IPS-NIHi11 (cell line): ENCODE measurements around the gene NLGN2.

Source experiments
- DNase-seq: peaks from one replicate; pipeline ENCODE4 v3.0.0; 2012; ENCODE audit warnings: mixed read lengths, low spot score

NLGN2 gene

GRCh38 chr17:7466318-7466638 lies 58.6 kb downstream of the NLGN2 start:
- no peak for DNase-seq

- DNase-seq, result no peak
These were observed 59.1 kb downstream of the NLGN2 start for GRCh38 chr17:7466639-7467341.

DNA sequence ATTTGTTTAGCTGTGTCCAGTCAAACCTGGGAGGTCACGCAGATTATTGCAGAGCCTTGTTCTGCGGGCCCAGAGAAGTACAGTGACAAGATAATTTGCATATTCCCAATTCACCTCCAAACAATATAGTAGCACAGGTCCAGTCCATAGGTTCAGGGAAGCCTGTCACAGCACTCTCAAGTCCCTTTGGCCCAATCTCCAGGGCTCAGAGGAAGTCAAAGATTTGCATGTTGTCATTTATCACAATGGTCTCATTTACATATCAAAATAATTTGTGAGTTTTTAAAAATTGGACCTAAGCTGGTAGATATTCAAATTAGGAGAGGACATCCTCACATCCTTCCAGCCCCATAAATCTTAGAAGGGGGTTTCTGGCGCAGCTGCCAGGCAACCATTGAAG lies 59.9 kb downstream of the NLGN2 start:
- no peak for DNase-seq

- no peak for DNase-seq
These were observed 60.6 kb downstream of the NLGN2 start for GRCh38 chr17:7468290-7468689.

DNA sequence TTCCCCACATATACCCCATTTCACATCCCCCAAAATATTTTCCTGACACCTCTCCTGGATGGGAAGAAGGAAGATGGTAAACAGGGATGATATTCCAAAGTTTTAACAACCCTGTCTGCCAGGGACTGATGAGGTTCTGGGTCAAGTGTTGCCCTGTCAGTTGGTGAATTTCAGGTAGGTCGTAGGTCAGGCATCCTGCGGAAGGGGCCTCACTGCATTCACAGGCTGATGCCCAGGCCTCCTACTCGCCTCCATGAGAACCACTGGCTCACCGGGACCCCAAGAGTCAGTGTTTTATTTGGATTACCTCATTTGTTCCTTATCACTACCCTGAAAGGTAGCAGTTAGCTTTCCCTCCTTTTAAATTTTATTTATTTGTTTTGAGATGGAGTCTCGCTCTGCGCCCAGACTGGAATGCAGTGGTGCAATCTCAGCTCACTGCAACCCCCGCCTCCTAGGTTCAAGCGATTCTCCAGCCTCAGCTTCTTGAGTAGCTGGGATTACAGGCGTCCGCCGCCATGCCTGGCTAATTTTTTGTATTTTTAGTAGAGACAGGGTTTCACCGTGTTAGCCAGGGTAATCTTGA lies 61.3 kb downstream of the NLGN2 start:
- DNase-seq, result no peak
